Testis (tissue), 2 donors: ENCODE data around the gene SEC24B.

Experiments
- POLR2A ChIP-seq: fragments of 450-650 bp; IDR thresholded peaks from one replicate; pipeline ENCODE4 v1.6.1; 2017; ENCODE audit warnings: antibody characterized with exemption, mild to moderate bottlenecking, moderate library complexity
- TF ChIP-seq, protein P1 (sequence below), 3 experiments: fragments of 450-650 bp in 2 of 3; fragments of 200-600 bp in 1 of 3; sonication (generic) in 1 of 3; IDR thresholded peaks; one replicate each; pipeline ENCODE4 v1.5.1; 2016 to 2019; ENCODE audit warnings: antibody characterized with exemption in 3 of 3, mild to moderate bottlenecking in 2 of 3, moderate library complexity in 1 of 3

DNA sequence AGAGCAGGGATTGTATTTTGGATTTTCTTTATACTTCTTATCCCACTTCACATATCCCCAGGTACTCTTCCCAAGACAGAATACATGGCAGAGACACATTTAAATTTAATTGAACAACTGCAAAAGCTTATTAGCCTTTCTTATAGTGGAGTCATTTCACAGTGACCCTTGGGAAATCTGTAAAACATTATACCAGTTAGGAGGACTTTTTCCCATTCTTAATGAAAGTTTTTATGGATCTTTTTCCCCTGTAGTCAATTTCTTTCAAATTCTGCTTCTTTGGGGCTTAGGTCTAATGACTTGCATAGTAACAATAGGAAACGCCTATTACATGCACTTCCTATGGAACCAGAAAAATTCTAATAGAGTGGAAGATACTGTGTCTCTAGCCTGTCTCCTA, 111.8 kb downstream of the SEC24B start:
- no peak for TF ChIP-seq POLR2A
- TF ChIP-seq, protein P1, sequence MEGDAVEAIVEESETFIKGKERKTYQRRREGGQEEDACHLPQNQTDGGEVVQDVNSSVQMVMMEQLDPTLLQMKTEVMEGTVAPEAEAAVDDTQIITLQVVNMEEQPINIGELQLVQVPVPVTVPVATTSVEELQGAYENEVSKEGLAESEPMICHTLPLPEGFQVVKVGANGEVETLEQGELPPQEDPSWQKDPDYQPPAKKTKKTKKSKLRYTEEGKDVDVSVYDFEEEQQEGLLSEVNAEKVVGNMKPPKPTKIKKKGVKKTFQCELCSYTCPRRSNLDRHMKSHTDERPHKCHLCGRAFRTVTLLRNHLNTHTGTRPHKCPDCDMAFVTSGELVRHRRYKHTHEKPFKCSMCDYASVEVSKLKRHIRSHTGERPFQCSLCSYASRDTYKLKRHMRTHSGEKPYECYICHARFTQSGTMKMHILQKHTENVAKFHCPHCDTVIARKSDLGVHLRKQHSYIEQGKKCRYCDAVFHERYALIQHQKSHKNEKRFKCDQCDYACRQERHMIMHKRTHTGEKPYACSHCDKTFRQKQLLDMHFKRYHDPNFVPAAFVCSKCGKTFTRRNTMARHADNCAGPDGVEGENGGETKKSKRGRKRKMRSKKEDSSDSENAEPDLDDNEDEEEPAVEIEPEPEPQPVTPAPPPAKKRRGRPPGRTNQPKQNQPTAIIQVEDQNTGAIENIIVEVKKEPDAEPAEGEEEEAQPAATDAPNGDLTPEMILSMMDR (IDR thresholded peaks at IDR 0.05): no peak
